ENCODE measurements around the gene HOXD8.

Gene HOXD8

DNA sequence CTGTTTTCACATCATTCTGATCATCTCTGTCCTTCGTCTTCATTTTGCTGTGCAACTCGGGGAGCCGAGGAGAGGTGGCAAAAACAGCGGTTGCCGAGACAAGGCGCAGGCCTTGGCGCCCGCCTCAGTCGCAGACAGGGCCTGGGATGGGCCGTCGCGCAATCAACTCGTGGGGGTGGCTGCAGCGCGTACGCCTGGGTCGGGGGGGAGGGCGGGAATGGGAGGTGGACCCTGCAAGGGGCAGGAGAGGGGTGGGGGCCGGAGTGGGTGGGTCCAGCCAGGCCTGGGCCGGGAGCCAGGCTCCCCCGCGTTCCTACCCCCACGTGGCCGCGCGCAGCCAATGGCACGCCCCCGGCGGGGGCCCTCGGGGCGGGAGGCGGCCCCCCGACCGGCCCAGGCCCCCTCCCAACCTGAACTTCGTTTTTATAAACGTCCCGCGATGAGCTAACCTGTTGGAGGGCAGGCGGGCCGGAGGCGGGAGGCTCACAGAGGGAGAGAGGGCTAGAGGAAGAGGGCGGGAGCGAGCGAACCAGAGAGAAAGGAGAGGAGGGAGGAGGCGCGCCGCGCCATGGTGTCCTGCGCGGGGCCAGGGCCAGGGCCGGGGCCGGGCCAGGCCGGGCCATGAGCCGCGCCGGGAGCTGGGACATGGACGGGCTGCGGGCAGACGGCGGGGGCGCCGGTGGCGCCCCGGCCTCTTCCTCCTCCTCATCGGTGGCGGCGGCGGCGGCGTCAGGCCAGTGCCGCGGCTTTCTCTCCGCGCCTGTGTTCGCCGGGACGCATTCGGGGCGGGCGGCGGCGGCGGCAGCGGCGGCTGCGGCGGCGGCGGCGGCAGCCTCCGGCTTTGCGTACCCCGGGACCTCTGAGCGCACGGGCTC, 37.0 kb upstream of the HOXD8 start, which contains the start of gene HOXD13:
Gene HOXD13, plus strand, starts transcription at position 452 of the 875 bp plus-strand sequence. Its CDS starts 170 bp downstream, at position 622.
- TF ChIP-seq, protein P1, sequence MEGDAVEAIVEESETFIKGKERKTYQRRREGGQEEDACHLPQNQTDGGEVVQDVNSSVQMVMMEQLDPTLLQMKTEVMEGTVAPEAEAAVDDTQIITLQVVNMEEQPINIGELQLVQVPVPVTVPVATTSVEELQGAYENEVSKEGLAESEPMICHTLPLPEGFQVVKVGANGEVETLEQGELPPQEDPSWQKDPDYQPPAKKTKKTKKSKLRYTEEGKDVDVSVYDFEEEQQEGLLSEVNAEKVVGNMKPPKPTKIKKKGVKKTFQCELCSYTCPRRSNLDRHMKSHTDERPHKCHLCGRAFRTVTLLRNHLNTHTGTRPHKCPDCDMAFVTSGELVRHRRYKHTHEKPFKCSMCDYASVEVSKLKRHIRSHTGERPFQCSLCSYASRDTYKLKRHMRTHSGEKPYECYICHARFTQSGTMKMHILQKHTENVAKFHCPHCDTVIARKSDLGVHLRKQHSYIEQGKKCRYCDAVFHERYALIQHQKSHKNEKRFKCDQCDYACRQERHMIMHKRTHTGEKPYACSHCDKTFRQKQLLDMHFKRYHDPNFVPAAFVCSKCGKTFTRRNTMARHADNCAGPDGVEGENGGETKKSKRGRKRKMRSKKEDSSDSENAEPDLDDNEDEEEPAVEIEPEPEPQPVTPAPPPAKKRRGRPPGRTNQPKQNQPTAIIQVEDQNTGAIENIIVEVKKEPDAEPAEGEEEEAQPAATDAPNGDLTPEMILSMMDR (IDR thresholded peaks at IDR 0.05), result no peak
- Histone ChIP-seq H3K27ac (no peak within 1 kb of the TSS), H3K36me3 (no peaks in the 10 kb centered on the region), H3K9me3 (no peaks in the 10 kb centered on the region), H3K4me1 (ENCODE audit: control insufficient read depth in 1 of 2, insufficient read depth in 1 of 2, low read depth in 1 of 2, low read length in 1 of 2) (peaks cover 33 to 47% of the 10 kb centered on the region in 2 experiments), H3K27me3 (peaks cover 100% of the 10 kb centered on the region), H3K4me3 (ENCODE audit: low read depth in 1 of 2, low read length in 1 of 2) (peak within 1 kb of the TSS in 1 of 2 experiments; percentile 41)

DNA sequence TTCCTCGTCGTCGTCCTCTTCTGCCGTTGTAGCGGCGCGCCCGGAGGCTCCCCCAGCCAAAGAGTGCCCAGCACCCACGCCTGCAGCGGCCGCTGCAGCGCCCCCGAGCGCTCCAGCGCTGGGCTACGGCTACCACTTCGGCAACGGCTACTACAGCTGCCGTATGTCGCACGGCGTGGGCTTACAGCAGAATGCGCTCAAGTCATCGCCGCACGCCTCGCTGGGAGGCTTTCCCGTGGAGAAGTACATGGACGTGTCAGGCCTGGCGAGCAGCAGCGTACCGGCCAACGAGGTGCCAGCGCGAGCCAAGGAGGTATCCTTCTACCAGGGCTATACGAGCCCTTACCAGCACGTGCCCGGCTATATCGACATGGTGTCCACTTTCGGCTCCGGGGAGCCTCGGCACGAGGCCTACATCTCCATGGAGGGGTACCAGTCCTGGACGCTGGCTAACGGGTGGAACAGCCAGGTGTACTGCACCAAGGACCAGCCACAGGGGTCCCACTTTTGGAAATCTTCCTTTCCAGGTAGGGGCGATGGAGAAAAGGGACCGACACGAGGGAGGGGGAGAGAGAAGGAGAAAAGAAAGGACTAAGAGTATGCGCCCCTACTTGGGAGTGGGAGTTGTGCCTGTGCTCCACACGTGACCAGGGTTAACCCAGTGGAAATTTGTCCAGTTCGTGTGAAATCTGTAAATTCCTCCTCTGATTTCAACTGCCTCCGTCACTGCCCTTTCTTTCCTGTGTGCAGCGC, 36.2 kb upstream of the HOXD8 start:
- TF ChIP-seq, protein P1 (IDR thresholded peaks at IDR 0.05), result no peak
- Histone ChIP-seq H3K4me3 (ENCODE audit: low read depth in 1 of 2, low read length in 1 of 2) (peak overlapping the region in 1 of 2 experiments; percentile 41), H3K4me1 (ENCODE audit: control insufficient read depth in 1 of 2, insufficient read depth in 1 of 2, low read depth in 1 of 2, low read length in 1 of 2) (peaks cover 33 to 43% of the 10 kb centered on the region in 2 experiments), H3K36me3 (no peaks in the 10 kb centered on the region), H3K9me3 (no peaks in the 10 kb centered on the region), H3K27me3 (peaks cover 100% of the 10 kb centered on the region), H3K27ac (no peak overlapping the region)

DNA sequence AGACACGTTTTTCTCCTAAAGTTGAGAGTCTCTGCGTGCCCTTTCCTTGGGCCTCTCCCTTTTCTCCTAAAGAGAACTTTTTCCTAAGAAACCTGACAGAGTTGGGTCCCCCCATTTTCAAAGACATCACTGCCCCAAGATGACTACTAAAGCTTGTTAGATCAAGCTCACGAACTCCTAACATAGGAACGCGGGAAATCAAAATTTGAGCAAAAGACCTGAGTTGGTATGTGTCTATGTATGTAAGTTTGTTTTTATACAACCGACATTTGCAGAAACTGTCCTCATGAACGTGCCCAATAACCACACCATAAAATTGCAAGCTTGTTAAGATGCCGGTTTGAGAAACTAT, 35.6 kb upstream of the HOXD8 start:
- no peaks in the 10 kb centered on the region for H3K36me3 ChIP-seq
- H3K4me1 ChIP-seq (ENCODE audit: control insufficient read depth in 1 of 2, insufficient read depth in 1 of 2, low read depth in 1 of 2, low read length in 1 of 2), result peaks cover 32 to 40% of the 10 kb centered on the region in 2 experiments
- H3K27me3 ChIP-seq, result peaks cover 100% of the 10 kb centered on the region
- H3K27ac ChIP-seq, result no peak overlapping the region
- TF ChIP-seq, protein P1 (IDR thresholded peaks at IDR 0.05), result no peak
- no peak overlapping the region for H3K4me3 ChIP-seq (ENCODE audit: low read depth in 1 of 2, low read length in 1 of 2)
- H3K9me3 ChIP-seq, result no peaks in the 10 kb centered on the region

DNA sequence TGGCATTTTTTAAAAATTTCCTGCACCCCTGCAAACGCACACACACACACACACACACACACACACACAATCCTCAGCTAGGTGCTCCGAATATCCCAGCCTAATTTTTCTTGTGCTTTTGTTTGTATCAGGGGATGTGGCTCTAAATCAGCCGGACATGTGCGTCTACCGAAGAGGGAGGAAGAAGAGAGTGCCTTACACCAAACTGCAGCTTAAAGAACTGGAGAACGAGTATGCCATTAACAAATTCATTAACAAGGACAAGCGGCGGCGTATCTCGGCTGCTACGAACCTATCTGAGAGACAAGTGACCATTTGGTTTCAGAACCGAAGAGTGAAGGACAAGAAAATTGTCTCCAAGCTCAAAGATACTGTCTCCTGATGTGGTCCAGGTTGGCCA, 35.2 kb upstream of the HOXD8 start:
- Histone ChIP-seq H3K36me3 (no peaks in the 10 kb centered on the region), H3K4me3 (ENCODE audit: low read depth in 1 of 2, low read length in 1 of 2) (no peak overlapping the region), H3K27me3 (peaks cover 100% of the 10 kb centered on the region), H3K4me1 (ENCODE audit: control insufficient read depth in 1 of 2, insufficient read depth in 1 of 2, low read depth in 1 of 2, low read length in 1 of 2) (peaks cover 32 to 40% of the 10 kb centered on the region in 2 experiments), H3K9me3 (no peaks in the 10 kb centered on the region), H3K27ac (no peak overlapping the region)
- TF ChIP-seq, protein P1 (IDR thresholded peaks at IDR 0.05), result no peak

DNA sequence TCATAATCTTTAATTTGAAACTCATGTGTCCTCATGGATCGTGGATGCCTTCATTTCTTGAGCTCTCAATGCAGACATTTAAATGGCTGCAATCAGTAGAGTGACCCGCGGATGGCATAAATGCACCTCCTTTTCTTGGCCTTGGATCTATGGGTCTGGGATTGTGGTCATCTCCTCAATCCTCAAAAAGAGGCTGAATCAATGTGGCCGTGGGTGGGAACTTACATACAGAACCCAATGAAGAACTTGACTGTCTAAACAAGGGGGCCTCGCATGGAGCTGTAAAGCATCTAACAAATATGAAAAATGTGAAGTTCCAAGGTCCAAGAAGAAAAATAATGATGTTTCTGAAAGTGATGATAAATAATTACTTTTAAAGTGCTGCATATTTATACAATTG, 34.1 kb upstream of the HOXD8 start:
- Histone ChIP-seq H3K36me3 (no peaks in the 10 kb centered on the region), H3K27me3 (peaks cover 100% of the 10 kb centered on the region), H3K4me1 (ENCODE audit: control insufficient read depth in 1 of 2, insufficient read depth in 1 of 2, low read depth in 1 of 2, low read length in 1 of 2) (peaks cover 32 to 40% of the 10 kb centered on the region in 2 experiments), H3K4me3 (ENCODE audit: low read depth in 1 of 2, low read length in 1 of 2) (no peak overlapping the region), H3K9me3 (no peaks in the 10 kb centered on the region), H3K27ac (no peak overlapping the region)
- TF ChIP-seq, protein P1 (IDR thresholded peaks at IDR 0.05), result no peak

All from neutrophil (primary cell).